ENCODE results near the gene THBS4.

GRCh38 chr5:80094236-80094738 is 59.1 kb downstream of the THBS4 start:
- TF ChIP-seq CTCF (IDR thresholded peaks at IDR 0.05; ENCODE audit: low read depth, low read length, poor library complexity, severe bottlenecking) (no peak), EZH2phosphoT487 (IDR thresholded peaks at IDR 0.05; ENCODE audit: borderline replicate concordance, low read length) (no peak)
